ENCODE data around the gene FARSA.

- TF ChIP-seq MAFK (IDR thresholded peaks at IDR 0.05; ENCODE audit: partially characterized antibody) (no peak), HDAC2 (IDR thresholded peaks at IDR 0.05) (no peak), RAD21 (conservative IDR thresholded peaks at IDR 0.05 in 1 of 2, IDR thresholded peaks at IDR 0.05 in 1 of 2) (no peak), CTCF (IDR thresholded peaks at IDR 0.05) (no peak), CHD4 (IDR thresholded peaks at IDR 0.05; ENCODE audit: borderline replicate concordance) (no peak), POLR2A (IDR thresholded peaks at IDR 0.05; ENCODE audit: low read length) (peak; percentile 86), ESRRA (IDR thresholded peaks at IDR 0.05; ENCODE audit: borderline replicate concordance, low read length) (no peak), EP300 (IDR thresholded peaks at IDR 0.05) (no peak), SMC3 (IDR thresholded peaks at IDR 0.05) (no peak), MYC (IDR thresholded peaks at IDR 0.05; ENCODE audit: borderline replicate concordance, low read length) (no peak)
Observed at GRCh38 chr19:12956446-12957388, 23.2 kb upstream of the FARSA start, which contains the start of gene GADD45GIP1.

Measured in A549 (cell line).